ENCODE measurements around the gene MRPL12. TPM values are rescaled to one million over a fixed set of nuclear protein-coding genes. Genes with fewer than 3 reads are reported as not detected.

MRPL12 gene
- total RNA-seq, 1 experiment from 2014 or later = 140 TPM

- H3K9me3 ChIP-seq (ENCODE audit: control insufficient read depth, low read depth, low read length) = no peaks in the 10 kb centered on the region
Measured at GRCh38 chr17:81672954-81673353, 30.2 kb upstream of the MRPL12 start.

More at GRCh38 chr17:81672954-81673353, 30.2 kb upstream of the MRPL12 start:
- Histone ChIP-seq H2BK120ac (ENCODE audit: low read depth, low read length, poor library complexity, severe bottlenecking) (no peak overlapping the region), H3K23ac (ENCODE audit: insufficient read length, low read depth, low read length) (no peak overlapping the region), H4K20me1 (ENCODE audit: control insufficient read depth, insufficient read depth, insufficient read length) (no peaks in the 10 kb centered on the region), H3K79me2 (ENCODE audit: insufficient read depth, low read length) (peaks cover 4% of the 10 kb centered on the region; the same call in 1 of the 2 replicates), H3K14ac (ENCODE audit: insufficient read depth, low read length) (no peak overlapping the region), H3K79me1 (ENCODE audit: insufficient read depth, low read depth, low read length, poor library complexity, severe bottlenecking) (peaks cover 6% of the 10 kb centered on the region), H3K56ac (ENCODE audit: insufficient read length, low read depth, low read length) (no peak overlapping the region), H3K18ac (ENCODE audit: insufficient read length, low read depth, low read length) (no peak overlapping the region), H2AFZ (ENCODE audit: low read length) (no peak overlapping the region), H2AK5ac (ENCODE audit: insufficient read length, low read length) (no peak overlapping the region), H4K5ac (ENCODE audit: insufficient read length, low read depth, low read length) (no peak overlapping the region), H2BK20ac (ENCODE audit: low read depth, low read length, poor library complexity, severe bottlenecking) (no peak overlapping the region), H2BK12ac (ENCODE audit: insufficient read length, low read depth, low read length) (no peak overlapping the region), H3K4ac (ENCODE audit: low read depth, low read length) (no peak overlapping the region), H3T11ph (ENCODE audit: low read length) (no peak overlapping the region), H3K4me1 (ENCODE audit: insufficient read depth, low read length) (no peaks in the 10 kb centered on the region), H3K4me2 (ENCODE audit: insufficient read depth, insufficient read length, low read length) (no peak overlapping the region), H3K23me2 (ENCODE audit: insufficient read length, low read depth, low read length, poor library complexity, severe bottlenecking) (no peaks in the 10 kb centered on the region), H4K91ac (ENCODE audit: insufficient read length, low read depth, low read length) (no peak overlapping the region), H3K9ac (ENCODE audit: extremely low read depth, insufficient read length, low read length) (no peak overlapping the region), H4K8ac (replicated peaks; ENCODE audit: insufficient read length, low read depth, low read length) (no peak overlapping the region), H3K27ac (ENCODE audit: insufficient read length, low read depth, low read length) (no peak overlapping the region), H2BK5ac (ENCODE audit: insufficient read length, low read length) (no peak overlapping the region), H2BK15ac (ENCODE audit: low read depth, low read length) (no peak overlapping the region), H3K27me3 (ENCODE audit: insufficient read depth, low read length) (no peaks in the 10 kb centered on the region)
- Mint-ChIP-seq H3K4me1 (peaks cover 4 to 6% of the 10 kb centered on the region in 2 experiments), H3K36me3 (ENCODE audit: insufficient read depth in 1 of 3, low read depth in 3 of 3) (peaks cover 36 to 67% (median 63%) of the 10 kb centered on the region in 3 experiments; a peak in 6 of 7 replicates), H3K27ac (no peak overlapping the region), H3K9me3 (no peaks in the 10 kb centered on the region), H3K27me3 (ENCODE audit: low read depth) (no peaks in the 10 kb centered on the region; the same call in 1 of the 2 replicates), H3K4me3 (no peak overlapping the region)
- TF ChIP-seq CTCF (conservative IDR thresholded peaks at IDR 0.05) = no peak
- no peak for DNase-seq
- WGBS (ENCODE audit: extremely low coverage, insufficient read length, low lambda C conversion rate) = no CpG with 5 or more reads among the region's 16 CpGs

Data from H9 (cell line).